Activated CD4-positive, alpha-beta T cell treated with anti-CD3 and anti-CD28 coated beads, Interleukin-2, amount 50 U/mL, for 24 hours (primary cell): ENCODE results near the gene GNAQ.

Experiments used
- DNase-seq, 2 donors: peaks; one replicate each; pipeline ENCODE4 v3.0.0-alpha.2; 2020; ENCODE audit warnings: low read depth in 1 of 2, low spot score in 1 of 2

GNAQ gene

DNA sequence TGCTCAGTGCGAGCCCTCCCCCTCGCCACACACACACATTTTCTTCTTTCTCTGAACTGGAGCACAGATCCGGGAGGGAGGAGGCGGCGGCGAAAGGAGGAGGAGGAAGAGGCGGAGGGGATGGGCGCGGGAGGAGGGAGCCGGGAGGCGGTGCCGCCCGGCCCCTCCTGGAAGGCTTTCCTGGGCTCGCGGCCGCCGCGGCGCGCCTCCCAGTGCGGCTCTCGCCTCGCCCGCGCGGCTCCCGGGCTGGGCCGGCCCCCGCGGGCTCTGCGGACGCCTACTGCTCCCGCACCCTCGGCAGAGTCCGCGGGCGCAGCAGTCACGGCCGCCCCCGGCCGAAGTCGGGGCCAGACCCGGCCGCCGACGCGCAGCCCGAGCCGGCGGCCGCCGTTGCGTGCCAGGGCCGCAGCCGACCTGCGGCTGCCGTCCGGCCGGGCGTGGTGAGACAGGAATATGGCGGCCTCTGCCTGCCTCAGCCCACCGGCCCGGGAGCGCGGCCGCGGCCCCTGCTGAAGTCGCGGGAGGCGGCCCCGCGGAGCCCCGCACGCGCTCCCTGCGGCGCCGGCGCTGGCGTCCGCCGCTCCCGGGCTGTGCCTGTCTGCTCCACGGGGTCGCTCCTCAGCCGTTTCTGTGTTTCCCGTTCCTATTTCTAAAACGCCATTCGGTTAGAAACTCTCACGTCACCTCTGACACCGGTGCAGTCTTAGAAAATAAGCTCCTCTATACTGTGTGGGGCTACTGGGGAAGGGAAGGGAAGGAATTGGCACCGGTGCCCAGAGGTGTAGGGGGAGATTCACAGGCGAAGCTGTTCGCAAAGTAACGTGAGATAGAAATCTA lies 500 bp upstream of the GNAQ start:
- peak; percentile 16 to 56 for DNase-seq

DNA sequence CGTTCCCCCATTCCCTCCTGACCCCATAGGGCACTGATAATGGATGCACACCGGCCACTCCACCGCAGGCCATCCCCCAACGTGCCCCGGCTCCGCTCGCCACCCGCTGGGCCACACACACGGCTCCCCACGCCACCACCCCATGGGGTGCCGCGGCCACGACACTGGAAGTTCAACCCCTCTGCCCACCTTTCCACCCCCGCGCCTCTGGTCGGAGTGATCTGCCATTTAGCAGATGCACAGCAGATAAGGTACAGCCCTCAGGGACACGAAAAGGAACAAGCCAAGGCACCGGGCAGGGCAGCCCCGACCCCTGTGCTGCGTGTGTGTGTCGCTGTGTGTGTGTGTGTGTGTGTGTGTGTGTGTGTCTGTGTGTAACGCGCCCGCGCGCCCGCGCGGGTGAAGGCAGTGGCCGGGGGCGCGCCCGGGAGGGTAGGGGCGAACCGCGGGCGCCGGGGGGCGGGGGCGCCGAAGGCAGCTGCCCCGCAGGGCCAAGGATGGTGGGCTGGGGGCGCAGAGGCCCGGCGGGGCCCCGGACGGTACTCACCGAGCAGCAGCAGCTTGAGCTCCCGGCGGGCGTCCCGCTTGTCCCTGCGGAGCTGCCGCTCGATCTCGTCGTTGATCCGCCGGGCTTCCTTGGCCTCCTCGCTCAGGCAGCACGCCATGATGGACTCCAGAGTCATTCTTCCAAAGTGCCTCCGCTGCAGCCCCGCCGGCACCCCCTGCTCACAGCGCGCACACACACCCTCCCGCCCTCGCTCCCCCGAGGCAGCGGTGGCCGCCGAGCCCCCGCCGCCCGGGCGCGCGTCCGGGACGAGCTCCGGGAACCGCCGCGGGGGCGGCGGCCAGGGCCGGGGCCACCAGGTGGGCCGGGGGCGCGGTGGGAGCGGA lies 813 bp downstream of the GNAQ start:
- DNase-seq: peak; percentile 28 to 48

DNA sequence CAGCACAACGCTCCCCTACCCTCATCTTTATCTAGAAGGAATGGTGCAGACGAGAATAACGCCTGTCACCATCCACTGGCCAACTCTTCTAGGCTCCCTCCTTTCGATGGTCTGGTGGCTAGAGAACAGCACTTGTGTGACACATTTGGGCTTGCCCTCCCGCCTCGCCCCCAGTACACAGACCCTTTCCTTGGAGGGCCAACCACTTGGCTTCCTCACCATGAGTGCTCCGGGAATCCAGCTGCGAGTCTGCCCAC lies 1.4 kb downstream of the GNAQ start:
- DNase-seq: no peak

DNA sequence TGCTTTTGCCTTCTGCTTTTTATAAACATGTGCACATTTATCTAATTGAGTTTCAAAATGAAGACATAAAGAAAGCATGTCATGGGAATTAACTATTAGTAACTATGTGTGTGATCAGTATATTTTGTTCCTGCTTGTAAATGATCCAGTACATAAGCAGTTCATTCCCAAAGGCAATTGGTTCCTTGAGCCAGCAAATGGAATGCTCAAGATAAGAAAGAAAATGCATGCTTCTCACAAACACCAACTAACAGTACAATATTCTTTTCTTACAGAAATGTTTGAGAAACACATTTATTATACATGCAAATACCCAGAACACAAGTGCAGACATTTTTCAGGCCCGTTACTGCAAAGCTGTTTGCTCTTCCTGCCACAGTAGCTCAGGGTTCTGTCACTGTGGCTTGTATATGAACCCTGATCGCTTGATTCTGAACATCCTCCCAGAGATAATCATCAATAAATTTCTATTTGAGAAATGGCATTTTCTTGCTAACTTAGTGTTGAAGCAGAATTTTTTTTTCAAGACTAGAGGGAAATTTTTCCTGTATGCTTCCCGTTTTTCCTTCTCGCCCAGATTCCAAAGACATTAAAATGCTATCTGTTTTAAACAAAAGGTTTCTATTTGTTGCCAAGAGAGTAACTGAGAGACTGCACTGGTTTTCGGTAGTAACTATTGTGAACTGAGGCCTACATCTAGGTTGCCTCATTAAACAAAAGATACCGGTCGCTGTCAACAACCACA lies 1.9 kb downstream of the GNAQ start:
- DNase-seq: no peak

DNA sequence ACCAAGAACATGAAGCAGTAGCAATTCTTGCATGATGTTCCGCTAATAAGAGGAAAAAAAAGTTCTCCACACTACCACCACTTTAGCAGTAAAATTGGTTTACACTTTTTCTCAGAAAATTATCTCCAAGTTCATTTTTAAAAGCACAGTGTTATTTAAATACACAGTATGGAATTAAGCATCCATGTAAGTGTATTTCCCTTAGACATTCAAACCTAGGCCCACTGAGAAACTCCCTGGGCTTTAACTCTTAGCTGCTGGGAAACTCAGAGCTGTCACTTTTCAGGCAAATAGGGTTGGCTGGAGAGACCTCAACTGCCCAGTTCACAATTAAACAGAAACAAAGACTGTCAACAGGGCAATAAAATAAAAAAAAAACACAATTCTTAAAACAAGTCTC lies 2.7 kb downstream of the GNAQ start:
- DNase-seq: no peak

DNA sequence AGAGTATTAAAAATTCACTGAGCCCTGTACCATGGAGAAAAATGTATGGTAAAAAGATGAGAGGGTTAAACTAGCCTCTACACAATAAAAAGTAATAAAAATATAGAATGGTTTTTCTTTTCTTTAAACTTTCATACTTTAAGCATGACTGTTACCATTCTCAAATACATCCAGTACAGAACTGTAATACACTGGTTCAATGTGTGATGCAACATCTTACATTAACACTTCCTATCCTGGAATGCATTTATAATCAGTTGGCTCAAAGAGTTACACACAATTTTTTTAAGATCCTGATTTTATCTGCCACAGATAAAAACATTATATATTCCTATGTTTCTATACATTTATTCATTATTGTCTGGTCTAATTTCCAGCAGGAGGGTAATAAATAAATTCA lies 4.7 kb downstream of the GNAQ start:
- no peak for DNase-seq

DNA sequence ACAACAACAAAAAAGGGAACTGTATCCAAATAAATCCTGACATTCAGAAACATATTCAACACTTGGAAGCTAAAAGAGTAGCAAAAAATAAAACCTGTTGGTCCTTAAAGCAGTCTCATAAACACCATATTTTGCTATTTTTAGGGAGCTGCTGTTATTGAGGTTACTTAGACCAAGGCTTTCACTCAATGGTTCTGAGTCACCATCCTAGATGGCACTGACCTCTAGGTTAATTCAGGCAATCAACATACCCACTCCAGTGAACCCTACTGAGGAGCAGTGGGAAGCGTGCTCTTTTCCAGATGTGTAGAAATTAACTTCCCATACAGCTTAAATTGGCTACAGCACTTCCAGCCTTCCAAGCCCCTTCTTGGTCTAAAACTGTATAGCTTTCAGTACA lies 5.2 kb downstream of the GNAQ start:
- DNase-seq: no peak

DNA sequence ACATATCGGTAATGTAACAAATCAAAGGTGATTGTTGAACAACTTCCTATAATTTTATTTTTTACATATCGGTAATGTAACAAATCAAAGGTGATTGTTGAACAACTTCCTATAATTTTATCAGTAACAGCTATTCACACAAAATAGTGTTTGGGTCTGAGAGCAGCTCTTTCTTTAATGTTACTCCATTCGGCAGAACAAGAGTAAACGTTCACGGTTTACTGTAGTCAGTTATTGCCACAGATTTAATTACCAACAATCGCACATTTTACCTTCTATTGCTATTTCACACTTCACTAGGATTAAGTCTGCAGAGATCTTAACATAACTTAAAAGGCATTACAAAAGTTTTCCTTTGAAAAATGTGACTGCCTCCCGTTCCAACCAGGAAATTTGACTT lies 6.4 kb downstream of the GNAQ start:
- no peak for DNase-seq

DNA sequence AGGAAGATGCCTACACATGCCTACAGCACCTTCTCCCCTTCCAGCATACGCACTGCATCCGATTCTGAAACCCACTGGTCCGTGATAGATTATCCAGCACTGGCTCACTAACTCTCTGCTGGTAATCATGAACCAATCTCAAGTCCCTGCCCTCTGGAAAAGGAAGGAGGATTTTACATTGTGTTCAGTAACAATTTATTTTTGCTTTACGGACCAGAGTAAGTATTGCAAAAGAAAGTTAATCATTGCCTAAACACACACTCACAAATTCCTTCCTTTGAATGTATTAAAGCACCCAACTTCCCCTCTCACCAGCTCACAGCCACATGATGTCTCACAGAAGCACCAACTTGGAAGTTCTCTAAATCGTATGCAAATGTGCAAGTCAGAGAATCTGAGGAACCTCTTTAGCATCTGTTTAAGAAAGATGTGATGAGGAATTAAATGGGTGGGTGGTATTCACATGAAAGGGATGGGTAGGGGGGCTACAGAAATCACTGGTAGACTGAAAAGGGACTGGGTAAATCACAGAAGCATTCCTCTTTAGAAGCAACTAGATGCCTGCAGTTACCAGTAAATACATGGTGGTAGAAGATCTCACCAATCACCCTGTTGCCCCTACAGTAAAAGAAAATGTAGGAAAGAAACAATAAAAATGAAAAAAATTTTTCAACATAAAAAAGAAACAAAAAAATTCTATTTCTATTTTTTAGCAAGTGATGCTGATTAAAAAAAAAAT lies 8.4 kb downstream of the GNAQ start:
- no peak for DNase-seq

DNA sequence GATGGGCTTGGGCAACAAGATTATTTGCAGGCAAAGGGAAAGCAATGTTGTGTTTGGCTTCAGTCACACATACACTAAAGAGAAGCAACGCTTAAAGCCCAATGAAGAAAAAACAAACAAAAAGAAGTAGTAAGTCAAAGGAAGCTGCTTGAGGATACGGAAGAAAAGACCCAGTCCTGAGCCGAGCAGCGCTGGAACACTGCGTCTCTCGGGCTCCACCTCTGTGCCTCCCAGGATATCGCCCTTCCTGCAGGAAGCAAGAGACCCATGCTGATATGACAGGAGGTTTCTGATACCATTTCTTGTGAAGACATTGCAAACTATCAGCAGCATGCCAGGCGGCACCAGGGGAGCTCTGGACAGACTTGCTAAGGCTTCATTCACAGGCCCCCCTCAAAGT lies 9.9 kb downstream of the GNAQ start:
- DNase-seq: no peak

DNA sequence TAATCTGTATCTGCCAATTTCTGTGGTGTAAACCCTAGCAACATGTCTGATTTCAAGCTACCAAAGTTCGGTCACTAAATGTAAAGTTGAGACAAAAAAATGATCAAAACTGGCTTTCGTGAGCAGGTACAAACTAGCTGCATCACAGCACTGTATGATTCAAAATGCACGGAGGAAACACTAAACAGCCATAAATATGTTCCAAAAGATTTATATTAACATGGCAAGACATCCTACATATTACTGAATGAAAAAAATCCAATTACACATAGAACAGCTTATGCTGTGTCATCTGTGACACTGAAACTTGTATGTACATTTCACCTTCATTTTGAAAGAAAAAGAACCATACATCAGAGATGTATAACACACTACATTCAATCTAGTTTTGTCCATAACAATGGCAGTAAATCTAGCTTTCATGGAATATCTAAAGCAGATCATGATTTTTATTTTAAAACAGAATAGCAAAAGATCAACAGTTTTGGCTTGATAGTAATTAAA lies 14.4 kb downstream of the GNAQ start:
- no peak for DNase-seq

DNA sequence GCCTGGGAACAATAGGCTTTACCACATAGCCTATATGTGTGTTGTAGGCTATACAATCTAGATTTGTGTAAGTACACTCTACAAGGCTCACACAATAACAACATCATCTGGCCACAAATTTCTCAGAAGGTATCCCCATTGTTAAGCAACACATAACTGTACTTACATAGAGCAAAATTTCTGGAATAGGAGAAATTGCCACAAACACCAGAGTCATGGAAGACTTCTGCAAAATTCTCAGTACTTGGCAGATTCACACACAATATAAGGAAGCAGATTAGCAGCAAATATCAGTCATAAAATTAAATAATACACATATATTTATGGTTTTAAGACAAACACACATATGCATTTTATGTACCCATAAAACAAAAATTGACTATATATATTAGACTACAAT lies 16.4 kb downstream of the GNAQ start:
- no peak for DNase-seq

DNA sequence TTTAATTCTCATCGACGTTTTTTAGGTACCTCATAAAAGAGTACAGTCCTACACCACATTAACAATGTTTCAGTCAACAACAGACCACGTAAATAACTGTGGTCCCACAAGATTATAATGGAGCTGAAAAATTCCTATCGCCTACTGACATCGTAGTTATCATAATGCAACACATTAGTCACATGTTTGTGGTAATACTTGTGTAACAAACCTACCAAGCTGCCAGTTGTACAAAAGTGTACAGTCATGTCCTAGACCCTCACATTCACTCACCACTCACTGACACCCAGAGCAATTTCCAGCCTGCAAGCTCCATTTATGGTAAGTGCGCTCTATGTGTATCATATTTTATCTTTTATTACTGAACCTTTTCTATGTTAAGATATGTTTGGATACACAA lies 16.8 kb downstream of the GNAQ start:
- DNase-seq: no peak

DNA sequence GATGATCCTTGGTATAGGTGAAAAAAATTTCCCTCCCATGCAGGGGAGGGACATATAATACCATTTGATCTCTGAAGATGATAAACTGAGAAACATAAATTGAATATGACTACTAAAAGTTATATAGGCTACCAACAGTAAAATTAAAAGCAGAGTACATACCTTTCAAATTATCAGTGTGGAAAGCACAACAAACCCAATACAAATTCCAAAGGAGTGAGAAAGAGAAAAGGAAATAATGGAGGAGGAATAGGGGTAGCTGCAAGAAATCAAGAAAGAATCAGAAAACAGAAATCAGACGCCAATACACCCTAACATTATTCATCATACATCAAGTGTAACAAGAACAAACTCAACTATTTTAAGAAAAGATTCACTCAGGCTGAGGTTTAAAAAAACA lies 17.7 kb downstream of the GNAQ start:
- no peak for DNase-seq

DNA sequence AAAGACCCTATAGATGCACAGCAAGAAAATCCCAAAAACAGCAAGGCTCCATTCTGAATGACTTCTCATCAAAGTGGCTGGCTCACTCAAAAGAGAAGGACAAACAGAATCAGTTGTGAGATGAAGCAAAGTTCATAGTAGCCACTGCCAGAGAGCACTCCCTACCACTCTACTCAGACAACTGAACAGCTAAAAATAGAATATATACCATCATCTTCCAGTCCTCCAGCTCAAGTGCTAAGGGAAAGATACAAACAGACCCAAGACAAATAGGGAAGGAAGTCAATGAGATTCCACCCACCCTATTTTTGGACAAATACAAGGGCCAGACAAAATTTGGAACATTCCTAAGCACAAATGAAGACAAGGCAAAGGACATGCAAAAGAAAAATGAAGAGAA lies 20.6 kb downstream of the GNAQ start:
- DNase-seq: no peak

DNA sequence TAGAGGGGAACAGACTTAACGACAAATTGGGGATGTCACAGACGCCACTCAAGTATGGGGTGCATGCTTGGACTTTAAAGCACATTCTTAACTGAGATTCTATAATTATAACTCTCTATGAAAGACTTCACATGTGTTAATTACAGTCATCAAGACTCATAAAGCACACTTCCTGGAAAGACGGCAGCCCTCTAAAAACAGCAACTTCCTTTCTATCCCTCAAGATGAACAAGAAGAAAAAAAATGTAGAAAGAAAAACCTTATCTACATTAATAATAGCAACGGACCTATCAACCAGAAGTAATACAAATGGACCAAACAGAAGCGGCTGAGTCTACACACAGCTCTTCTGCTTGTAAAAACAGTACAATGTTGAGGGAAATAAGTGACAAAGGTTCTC lies 21.2 kb downstream of the GNAQ start:
- no peak for DNase-seq

DNA sequence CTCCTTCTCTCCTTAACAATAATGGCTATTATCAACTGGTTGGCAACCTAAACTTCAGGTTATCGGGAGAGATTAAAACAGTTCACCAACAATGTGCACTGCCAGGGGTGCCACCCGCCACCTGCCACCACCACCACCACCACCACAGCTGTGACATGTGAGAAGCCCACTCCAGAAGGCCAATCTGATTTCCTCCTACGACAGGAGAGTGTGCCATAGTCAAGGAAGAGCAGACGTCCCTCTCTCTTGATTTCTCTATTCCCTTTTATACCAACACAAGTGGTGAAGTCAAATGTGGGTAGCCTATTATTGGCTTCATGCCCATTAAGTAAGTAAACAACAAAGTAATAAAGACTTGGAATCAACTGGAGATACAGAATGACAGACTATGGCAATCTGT lies 22.4 kb downstream of the GNAQ start:
- DNase-seq: no peak

DNA sequence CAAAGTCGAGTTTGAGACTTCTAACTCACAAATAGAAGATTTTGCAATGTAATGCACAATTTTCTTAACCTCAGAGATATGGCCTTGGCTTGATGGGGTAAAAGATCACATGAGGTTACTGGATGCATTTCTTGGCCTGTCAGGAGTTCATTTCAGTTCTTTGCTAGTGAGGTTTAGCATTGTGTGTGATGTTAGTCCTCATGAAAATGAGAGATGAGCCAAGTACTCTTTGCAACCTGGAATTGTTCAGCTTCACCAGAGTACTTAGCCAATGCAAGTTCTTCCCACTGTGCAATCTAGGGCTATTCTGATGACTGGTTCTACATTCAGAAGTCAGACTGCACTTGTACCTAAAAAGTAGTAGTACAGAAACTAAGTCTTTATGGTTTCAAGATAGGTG lies 24.9 kb downstream of the GNAQ start:
- no peak for DNase-seq

DNA sequence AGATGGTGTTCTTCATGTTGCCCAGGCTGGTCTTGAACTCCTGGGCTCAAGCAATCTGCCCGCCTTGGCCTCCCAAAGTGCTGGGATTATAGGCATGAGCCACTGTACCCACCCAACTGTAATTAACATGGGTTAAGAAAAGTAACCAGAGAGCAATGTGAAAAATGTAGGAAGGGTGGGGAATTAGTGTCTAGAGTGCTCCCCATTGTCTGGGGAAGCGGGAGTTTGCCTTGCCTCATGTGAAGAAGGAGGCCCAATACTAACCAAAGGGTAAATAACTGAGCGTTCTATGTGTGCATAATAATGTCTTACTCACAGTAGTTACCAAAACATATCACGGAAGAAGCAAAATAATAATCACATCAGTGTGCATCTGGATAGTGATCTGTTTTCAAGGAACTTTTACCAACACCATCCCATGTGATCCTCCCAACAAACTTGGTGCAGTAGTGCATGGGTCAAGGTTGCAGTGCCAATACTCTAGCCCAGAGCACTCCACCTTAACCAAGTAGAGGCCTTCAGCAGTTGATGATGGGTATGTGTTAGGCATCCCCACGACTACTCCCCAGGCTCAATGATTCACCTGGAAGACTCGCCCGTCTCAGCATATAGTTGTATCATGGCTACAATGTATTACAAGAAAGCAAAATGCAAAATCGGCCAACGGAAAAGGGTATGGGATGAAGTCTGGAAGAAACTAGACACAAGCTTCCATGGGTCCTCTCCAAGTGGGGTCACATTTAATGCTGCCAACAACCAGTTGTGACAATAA lies 26.2 kb downstream of the GNAQ start:
- DNase-seq: no peak

DNA sequence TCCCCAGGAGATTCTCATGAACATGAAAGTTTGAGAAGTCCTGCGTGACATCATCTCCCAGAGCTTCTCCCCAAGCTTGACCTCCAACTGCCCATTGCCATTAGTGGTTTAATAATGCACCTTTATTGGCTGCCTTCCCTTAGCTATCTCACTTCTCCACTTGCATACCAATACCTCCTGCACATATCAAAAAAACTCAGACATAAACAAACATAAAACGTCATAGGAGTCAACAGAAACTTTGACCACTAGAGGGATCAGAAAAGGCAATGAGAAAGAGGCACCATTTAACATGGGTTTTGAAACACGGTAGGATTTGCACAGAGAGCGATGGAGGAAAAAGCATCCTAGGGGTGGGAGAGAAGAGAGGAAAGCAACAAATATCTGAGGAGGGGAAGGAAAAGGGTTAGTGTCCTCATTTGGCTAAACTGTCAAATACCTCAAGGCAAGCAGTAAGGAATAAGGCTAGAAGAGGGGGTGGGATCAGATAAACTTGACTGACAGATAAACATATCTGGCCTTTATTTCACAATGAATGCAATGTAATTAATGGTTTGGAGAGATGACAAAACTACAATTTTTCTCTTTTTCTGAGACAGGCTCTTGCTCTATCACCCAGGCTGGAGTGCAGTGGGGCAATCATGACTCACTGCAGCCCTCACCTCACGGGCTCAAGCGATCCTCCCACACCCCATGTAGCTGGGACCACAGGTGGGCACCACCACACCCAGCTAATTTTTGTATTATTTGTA lies 27.0 kb downstream of the GNAQ start:
- no peak for DNase-seq
